ENCODE measurements around the gene HIGD1C. TPM values are rescaled to one million over a fixed set of nuclear protein-coding genes. Genes with fewer than 3 reads are reported as not detected.
A peak's percentile ranks its signal among the peaks of the same experiment; 100 is the strongest.

The HIGD1C gene
- total RNA-seq, 4 donors from 2014 or later = not detected

DNA sequence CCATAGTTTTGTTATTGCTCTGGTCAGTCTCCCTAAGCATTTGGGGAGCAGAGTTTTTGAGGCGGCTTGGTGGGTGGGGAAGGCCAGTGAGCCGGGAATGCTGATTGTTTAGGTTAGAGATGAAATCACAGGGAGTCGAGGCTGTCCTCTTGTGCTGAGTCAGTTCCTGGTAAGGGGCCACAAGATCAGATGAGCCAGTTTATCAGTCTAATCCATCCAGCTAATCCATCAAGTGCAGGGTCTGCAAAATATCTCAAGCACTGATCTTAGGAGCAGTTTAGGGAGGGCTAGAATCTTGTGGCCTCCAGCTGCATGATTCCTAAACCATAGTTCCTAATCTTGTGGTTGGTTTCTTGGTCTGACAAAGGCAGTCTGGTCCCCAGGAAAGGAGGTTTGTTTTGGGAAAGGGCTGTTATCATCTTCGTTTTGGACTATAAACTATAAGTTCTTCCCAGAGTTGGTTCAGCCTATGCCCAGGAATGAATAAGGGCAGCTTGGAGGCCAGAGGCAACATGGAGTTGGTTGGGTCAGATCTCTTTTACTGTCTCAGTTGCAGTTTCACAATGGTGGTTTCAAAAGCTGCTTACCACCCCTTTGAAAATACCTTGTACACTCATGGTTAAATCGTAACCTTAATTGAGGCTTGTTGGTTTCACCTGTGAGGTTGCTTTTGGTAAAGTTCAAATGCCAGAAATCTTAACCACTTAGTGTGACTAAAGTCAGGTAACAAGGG is 33.6 kb upstream of the HIGD1C start:
- no peak for DNase-seq
- H3K9me3 ChIP-seq = peaks cover 0 to 25% (median 20%) of the 10 kb centered on the region in 3 donors
- H3K27ac ChIP-seq = no peak overlapping the region
- TF ChIP-seq POLR2A (IDR thresholded peaks at IDR 0.05) = no peak
- TF ChIP-seq, protein P1, sequence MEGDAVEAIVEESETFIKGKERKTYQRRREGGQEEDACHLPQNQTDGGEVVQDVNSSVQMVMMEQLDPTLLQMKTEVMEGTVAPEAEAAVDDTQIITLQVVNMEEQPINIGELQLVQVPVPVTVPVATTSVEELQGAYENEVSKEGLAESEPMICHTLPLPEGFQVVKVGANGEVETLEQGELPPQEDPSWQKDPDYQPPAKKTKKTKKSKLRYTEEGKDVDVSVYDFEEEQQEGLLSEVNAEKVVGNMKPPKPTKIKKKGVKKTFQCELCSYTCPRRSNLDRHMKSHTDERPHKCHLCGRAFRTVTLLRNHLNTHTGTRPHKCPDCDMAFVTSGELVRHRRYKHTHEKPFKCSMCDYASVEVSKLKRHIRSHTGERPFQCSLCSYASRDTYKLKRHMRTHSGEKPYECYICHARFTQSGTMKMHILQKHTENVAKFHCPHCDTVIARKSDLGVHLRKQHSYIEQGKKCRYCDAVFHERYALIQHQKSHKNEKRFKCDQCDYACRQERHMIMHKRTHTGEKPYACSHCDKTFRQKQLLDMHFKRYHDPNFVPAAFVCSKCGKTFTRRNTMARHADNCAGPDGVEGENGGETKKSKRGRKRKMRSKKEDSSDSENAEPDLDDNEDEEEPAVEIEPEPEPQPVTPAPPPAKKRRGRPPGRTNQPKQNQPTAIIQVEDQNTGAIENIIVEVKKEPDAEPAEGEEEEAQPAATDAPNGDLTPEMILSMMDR (IDR thresholded peaks at IDR 0.05) = no peak
- no peak overlapping the region for H3K4me3 ChIP-seq
- no peaks in the 10 kb centered on the region for H3K36me3 ChIP-seq
- intact Hi-C loops (cut with DNase I) = no loop called here
- peaks cover 18 to 19% (median 18%) of the 10 kb centered on the region in 3 donors for H3K4me1 ChIP-seq
- no peaks in the 10 kb centered on the region for H3K27me3 ChIP-seq
- 75 to 85% methylated on average over 5 of the region's 5 CpGs for WGBS, 2 donors

DNA sequence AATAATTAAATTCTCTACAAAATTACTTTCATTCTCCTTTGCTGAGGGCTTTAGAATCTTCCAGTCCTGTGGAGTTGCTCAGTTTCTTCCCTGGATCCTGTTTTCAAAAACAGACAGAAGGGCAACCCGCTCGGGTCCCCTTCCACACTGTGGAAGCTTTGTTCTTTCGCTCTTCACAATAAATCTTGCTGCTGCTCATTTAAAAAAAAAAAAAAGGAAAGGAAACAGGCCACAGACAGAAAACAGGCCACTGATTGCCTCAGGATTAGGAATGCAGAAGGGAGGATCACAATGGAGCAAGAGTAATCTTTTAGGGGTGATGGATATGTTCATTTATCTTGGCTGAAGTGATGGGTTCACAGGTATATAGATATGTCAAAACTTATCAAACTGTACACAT is 29.5 kb upstream of the HIGD1C start:
- intact Hi-C loops (cut with DNase I) = no loop called here
- WGBS, 2 donors = 18 to 32% methylated on average over 3 of the region's 3 CpGs
- Histone ChIP-seq H3K27me3 (no peaks in the 10 kb centered on the region), H3K36me3 (no peaks in the 10 kb centered on the region), H3K4me3 (peak overlapping the region in 3 of 4 donors; percentile 76 to 86 (median 85)), H3K27ac (peak overlapping the region; percentile 82 to 94 (median 88)), H3K9me3 (no peaks in the 10 kb centered on the region), H3K4me1 (peaks cover 19 to 51% (median 22%) of the 10 kb centered on the region in 3 donors)
- DNase-seq = no peak
- TF ChIP-seq POLR2A (IDR thresholded peaks at IDR 0.05) = no peak
- TF ChIP-seq, protein P1 (IDR thresholded peaks at IDR 0.05) = no peak

DNA sequence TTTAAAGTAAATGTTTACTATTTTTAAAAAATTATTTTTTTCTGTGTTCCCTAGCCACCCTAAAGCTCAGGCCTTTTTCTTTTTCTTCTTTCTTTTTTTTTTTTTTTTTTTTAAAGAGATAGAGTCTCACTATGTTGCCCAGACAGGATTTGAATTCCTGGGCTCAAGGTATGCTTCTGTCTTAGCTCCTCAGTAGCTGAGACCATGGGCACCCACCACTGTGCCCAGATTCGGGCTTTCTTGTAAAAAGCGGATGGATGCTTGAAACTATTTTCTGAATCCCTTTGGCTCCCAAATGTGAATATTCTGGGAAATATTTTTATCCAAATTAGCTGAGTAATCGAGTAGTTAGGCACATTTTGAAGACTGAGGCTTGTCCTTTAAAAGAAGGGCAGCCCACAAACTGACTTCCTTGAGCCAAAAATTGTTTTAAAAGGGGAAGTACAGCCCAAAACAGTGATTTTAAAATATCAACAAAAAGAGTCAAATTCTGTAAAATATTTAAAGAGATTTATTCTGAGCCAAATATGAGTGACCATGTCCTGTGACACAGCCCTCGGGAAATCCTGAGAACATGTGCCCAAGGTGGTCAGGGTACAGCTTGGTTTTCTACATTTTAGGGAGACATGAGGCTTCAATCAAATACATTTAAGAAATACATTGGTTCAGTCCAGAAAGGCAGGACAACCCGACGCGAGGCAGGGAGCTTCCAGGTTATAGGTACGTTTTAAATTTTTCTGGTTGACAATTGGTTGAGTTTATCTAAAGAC is 28.8 kb upstream of the HIGD1C start:
- H3K27ac ChIP-seq = peak overlapping the region; percentile 86 to 94 (median 88)
- H3K36me3 ChIP-seq = no peaks in the 10 kb centered on the region
- no peaks in the 10 kb centered on the region for H3K9me3 ChIP-seq
- intact Hi-C loops (cut with DNase I) = no loop called here
- peak overlapping the region; percentile 60 to 86 (median 80) for H3K4me3 ChIP-seq
- 17 to 18% methylated on average over 8 of the region's 8 CpGs for WGBS, 2 donors
- TF ChIP-seq, protein P1 (IDR thresholded peaks at IDR 0.05) = no peak
- no peak for TF ChIP-seq POLR2A (IDR thresholded peaks at IDR 0.05)
- no peak for DNase-seq
- no peaks in the 10 kb centered on the region for H3K27me3 ChIP-seq
- H3K4me1 ChIP-seq = peaks cover 20 to 58% (median 30%) of the 10 kb centered on the region in 3 donors

DNA sequence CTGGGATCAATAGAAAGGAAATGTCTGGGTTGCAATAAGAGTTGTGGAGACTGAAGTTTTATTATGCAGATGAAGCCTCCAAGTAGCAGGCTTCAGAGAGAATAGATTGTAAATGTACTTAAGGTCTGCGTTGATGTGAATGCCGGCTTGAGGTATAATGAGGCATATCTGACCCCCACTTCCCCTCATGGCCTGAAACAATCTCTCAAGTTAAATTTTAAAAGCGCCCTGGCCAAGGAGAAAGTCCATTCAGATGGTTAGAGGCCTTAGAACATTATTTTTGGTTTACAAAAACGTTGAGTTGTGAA is 28.3 kb upstream of the HIGD1C start:
- peak overlapping the region; percentile 60 to 86 (median 80) for H3K4me3 ChIP-seq
- no peak for TF ChIP-seq POLR2A (IDR thresholded peaks at IDR 0.05)
- TF ChIP-seq, protein P1 (IDR thresholded peaks at IDR 0.05) = no peak
- peaks cover 25 to 64% (median 35%) of the 10 kb centered on the region in 3 donors for H3K4me1 ChIP-seq
- peak overlapping the region; percentile 86 to 94 (median 88) for H3K27ac ChIP-seq
- DNase-seq = no peak
- WGBS, 2 donors = 0% methylated on average over 4 of the region's 4 CpGs
- H3K9me3 ChIP-seq = no peaks in the 10 kb centered on the region
- no peaks in the 10 kb centered on the region for H3K36me3 ChIP-seq
- no peaks in the 10 kb centered on the region for H3K27me3 ChIP-seq
- intact Hi-C loops (cut with DNase I) = no loop called here
